GM13977 (cell line): ENCODE data around the gene ADCYAP1.

ENCODE experiments used
- DNase-seq: peaks from one replicate; pipeline ENCODE4 v3.0.0; 2012; ENCODE audit warnings: low spot score
- in situ Hi-C: fragments of 300-500 bp; cut with MboI; formaldehyde crosslinking; loops from one replicate; pipeline ENCODE4 v1.12.0; 2022; ENCODE audit warnings: low sequenced_read_pairs, low pct_unique_long_range_greater_than_20kb, mixed read lengths, inconsistent platforms; ENCODE audit not compliant: unreplicated experiment
- TF ChIP-seq, protein P1 (sequence below): IDR thresholded peaks from 2 replicates; pipeline ENCODE4 v1.5.1; 2012; ENCODE audit warnings: mild to moderate bottlenecking, control low read depth; ENCODE audit not compliant: insufficient read depth; ENCODE audit errors: extremely low read depth, missing control alignments

The ADCYAP1 gene

DNA sequence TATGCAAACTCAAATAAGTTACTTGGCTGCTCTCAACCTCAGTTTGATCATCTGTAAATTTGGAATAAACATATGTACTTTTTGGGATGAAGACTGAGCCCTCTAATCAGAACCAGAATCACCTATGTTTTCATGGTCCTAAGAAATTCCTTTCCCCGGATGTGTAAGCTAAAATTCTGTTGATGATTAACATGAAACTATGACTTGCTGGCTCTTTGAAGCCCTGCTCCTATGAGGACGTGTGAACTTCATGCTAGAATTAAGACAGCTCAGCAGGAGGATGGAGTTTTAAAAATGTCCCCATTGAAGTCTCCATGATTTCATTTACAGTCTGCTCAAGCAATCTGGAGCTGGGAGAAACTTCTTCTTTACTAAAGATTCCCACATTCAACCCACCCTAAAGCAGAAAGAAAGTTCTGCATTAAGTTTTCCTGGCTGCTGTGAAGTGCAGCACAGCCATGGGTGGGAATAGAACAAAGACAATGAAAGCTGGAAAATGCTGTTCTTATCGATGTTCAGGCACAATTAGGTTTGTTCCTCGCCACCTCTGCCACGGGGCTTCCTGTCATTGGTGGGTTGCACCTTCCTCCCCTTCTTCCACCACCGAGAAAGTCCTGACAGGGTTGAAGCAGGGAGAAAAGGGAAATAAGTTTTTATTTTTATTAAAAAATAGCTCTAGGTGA, 50.9 kb downstream of the ADCYAP1 start:
- in situ Hi-C loops: no loop called here
- DNase-seq: no peak
- TF ChIP-seq, protein P1, sequence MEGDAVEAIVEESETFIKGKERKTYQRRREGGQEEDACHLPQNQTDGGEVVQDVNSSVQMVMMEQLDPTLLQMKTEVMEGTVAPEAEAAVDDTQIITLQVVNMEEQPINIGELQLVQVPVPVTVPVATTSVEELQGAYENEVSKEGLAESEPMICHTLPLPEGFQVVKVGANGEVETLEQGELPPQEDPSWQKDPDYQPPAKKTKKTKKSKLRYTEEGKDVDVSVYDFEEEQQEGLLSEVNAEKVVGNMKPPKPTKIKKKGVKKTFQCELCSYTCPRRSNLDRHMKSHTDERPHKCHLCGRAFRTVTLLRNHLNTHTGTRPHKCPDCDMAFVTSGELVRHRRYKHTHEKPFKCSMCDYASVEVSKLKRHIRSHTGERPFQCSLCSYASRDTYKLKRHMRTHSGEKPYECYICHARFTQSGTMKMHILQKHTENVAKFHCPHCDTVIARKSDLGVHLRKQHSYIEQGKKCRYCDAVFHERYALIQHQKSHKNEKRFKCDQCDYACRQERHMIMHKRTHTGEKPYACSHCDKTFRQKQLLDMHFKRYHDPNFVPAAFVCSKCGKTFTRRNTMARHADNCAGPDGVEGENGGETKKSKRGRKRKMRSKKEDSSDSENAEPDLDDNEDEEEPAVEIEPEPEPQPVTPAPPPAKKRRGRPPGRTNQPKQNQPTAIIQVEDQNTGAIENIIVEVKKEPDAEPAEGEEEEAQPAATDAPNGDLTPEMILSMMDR: no peak

GRCh38 chr18:957829-958228, 53.2 kb downstream of the ADCYAP1 start:
- in situ Hi-C loops: no loop called here
- no peak for DNase-seq
- TF ChIP-seq, protein P1: no peak

GRCh38 chr18:959854-960253, 55.2 kb downstream of the ADCYAP1 start:
- TF ChIP-seq, protein P1: no peak
- DNase-seq: no peak
- in situ Hi-C loops: no loop called here
